HG02973 (cell line): ENCODE results near the gene HELZ2.
"Not testable (repeated sequence)": the region's sequence is repeated elsewhere in the genome, so short reads cannot be mapped to it uniquely, and the experiment has no call there.

Source experiments
- ATAC-seq: cut with Tn5 transposase; IDR thresholded peaks from one replicate; pipeline ENCODE4 v1.9.1; 2021; ENCODE audit warnings: moderate library complexity; ENCODE audit not compliant: unreplicated experiment

Gene HELZ2

DNA sequence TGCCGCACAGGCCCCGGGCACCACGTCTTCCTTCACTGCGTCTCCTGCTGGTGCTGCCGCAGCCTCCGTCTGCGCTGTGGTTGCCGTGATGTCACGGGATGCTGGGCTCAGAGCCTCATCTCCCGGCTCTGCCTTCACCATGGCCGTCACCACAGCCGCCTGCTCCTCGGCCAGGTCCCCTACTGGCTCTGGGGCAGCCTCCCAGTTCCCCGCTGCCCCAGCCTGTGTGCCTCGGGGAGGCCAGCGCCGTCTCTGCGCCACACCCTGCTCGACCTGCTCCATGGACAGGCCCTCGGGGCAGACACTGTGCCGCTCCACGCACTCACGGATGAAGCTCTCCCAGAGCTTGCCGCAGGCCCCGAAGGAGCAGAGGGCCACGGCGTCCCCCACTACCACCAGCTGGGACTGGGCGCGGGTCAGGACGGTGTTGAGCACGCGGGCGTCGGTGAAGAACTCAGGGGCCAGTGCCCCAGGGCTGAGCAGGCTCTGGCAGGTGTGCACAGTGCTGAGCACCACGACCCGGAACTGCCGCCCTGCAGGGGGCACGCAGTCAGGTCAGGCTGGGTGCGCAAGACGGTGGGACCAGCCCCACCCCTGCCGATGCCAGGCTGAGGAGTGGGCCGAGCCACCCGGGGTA lies 8.2 kb downstream of the HELZ2 start:
- ATAC-seq = no peak

DNA sequence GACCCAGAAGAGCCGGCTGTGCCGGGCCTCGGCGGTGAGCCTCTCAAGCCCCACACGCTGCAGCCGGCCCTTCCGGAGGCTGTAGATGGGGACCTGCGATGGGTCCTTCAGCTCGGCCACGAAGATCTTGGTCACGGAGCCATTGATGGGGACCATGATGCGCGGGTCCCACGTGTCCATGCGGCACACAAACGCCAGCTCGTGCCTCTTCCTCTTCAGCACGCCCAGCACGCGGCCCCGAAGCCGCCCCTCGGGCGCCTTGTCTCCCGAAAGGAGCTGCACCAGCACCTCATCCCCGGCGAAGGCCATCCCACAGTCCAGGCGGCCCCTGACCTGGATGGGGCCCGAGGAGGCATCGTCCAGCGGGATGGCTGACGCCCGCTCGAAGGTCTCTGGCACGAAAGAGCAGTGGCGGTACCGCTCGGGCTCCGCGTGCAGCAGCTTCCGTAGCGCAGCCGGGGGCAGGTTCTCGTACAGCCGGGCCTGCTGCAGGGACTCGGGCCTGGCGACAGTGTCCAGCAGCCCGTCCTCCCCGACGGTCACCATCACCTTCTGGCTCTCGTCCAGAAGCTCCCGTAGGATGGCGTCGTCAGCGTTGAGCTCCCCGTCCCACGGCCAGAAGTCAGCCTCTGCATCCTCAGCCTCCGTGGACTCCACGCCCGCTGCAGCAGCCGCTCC lies 8.9 kb downstream of the HELZ2 start:
- no peak for ATAC-seq

DNA sequence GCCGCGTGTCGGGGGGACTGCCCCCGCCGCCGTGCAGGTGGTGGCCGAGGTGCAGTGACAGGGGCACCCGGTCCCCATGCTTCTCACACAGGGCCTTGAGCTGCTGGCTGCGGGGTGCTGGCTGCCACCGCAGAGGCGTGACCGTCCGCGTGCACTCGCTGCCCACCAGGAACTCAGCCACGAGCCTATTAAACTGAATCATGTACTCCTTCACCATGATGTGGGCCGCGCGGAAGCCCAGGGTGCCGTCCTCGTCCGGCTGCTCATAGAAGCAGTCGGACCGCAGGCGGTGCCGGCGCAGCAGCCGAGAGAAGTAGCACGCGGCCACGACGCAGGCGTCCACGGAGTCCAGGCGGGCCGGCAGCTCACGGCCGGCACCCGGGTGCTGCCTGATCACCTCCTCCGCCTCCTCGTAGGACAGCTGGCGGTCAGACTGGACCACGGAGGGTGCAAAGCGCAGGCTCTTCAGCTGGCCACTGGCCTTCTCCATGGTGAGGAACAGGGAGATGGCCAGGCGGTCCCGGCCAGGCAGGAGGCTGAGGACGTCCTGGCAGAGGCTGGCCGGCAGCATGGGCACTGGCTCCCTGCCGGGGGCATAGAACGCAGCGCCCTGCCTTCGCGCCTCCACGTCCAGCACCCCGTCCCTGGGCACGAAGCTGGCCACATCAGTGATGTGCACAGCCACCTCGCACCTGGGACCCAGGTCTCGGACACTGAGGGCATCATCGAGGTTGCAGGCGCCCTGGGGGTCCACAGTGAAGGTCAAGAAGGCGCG lies 9.8 kb downstream of the HELZ2 start:
- ATAC-seq = no peak

DNA sequence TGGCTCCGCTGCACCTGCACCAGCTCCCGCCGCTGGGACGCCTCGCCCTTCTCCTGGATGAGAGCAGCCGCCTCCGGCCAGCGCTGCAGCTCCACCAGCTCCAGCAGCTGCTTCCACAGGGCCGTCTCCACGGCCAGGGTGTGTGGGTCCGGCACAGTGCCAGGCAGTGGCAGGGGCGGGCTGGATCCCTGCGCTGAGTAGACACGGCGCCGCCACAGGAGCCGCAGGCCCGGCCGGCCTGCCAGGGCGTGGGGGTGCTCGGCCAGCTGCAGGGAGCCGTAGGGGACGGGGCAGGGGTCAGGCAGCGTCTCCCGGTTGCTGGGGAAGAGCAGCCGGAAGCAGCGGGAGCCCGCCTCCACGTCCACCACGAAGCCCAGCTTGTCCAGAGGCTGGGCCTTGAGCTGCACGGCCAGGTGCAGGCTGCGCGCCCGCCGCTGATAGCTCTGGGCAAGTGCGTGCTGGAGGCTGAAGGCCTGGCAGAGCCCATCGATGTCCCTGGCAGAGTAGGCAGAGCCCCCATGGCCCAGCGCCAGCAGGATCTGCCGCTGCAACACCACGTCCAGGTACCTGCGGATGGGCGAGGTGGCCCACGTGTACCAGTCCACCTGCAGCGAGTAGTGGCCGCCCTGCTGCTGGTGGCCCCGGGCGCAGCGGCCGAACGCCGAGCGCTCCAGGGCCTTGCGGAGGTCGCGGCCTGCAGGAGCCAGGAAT lies 10.7 kb downstream of the HELZ2 start:
- no peak for ATAC-seq

DNA sequence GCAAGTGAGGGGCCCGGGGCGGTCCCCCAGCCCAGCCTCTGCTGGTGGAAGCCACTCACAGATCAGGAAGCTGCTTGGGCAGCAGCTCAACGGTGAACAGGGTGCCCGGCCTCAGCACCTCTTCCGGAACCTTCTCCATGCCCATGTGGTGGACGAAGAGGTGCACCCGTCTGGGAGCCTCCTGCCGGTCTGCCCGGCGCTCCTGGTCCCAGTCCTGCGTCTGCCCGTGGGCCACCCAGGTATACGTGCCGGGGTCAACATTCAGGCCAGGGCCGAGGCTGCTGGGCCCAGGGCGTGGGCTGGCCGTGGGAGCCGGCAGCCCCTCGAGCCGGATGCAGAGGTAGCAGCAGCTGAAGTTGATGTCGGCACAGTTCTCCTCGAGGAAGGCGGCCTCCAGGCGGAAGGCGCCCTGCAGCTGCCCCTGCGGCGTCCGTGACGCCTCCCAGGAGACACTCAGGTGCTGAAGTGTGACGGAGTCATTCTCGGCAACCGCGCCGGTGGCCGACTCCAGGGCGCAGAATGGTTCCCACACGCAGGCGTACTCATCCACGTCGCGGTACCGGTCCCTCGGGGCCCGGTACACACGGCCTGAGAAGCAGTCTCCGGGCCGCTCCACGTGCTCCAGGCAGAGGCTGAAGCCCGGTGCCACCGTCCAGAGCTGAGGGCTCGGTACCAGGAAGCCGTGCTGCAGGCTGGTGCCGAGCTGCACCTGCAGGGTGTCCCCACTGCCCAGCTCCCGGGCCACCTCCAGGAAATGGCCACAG lies 11.4 kb downstream of the HELZ2 start:
- no peak for ATAC-seq

DNA sequence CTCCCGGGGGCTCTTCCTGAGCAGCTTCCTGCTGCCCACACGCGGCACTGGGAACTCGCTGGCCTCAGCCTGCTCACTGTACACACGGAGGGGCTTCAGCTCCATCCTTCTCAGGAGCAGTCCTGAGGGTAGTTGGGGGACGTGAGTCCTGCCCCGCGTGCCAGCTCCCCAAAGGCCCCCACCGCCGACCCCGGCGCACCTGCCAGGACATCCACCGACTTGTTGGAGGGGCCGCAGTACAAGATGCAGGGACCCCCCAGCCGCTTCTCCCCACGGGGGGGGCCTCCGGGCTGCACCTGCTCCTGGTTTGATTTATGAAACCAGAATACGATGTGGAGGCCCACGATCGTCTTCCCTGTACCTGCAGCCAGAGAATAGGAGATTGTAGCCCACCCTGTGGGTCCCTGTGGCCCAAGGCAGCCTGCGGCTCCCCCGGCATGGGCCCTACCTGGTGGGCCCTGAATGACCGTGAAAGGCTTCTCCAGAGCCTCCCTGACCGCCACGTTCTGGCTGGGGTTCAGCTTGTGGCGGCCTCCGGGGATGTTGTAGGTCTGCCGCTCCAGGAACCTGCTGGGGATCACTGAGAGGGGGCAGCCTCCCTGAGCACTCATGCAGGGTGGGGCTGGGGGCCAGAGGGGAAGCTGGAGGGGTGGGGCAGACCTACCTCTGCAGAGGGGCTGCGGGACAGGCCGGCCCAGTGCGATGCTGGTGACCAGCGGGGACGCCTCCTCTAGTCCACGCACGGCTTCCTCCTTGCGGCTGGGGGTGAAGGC lies 12.2 kb downstream of the HELZ2 start:
- no peak for ATAC-seq

DNA sequence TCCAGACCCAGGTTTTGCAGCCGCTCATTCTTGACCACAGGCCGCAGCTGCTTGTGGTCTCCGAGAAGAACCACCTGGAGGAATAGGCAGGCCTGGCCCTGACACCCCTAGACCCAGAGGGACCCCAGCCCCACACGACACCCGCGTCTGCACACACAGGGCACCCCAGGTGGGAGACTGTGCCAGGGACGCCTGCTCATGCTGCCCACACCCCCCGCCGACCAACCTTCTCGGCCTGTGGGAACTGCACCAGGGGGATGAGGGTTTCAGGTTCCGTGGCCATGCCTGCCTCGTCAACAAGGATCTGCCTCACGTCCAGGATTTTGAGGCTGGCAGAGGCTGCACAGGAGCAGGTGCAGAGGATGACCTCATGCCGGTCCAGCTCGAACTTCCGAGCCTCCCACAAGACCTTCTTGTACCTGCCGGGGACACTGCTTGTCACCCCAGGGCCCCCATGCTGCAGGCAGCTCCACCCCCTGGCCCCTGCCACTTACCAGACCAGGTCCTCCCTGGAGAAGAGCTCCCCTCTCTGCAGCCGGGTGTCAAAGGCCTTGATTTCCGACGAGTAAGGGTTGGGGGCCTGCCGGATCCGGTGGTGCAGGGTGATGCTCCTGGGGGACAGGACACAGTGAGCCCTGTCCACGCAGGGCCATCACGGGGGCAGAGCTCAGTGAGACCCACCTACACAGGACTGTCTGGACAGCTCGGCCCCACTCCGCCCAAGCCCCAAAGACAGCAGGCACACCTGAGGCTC lies 13.0 kb downstream of the HELZ2 start:
- no peak for ATAC-seq

DNA sequence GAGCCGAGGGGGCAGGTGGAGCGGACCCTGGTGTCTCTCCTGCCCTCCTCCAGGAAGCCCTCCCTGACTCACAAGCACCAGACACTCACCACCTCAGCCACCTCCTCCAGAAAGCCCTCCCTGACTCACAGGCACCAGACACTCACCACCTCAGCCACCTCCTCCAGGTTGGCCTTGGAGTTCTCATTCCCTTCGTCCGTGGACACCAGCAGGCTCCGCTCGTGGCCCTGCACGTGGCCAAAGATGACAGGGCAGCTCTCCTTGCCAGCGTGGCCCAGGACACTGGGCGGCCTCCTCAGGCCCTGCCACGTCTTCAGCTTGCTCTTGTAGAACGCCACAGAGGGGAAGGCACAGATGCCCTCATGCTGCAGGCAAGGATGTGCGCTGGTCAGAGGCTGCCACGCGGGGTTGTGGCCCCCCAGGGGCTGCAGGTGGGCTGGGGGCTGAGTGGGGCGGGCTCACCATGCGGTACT lies 13.7 kb downstream of the HELZ2 start:
- no peak for ATAC-seq

DNA sequence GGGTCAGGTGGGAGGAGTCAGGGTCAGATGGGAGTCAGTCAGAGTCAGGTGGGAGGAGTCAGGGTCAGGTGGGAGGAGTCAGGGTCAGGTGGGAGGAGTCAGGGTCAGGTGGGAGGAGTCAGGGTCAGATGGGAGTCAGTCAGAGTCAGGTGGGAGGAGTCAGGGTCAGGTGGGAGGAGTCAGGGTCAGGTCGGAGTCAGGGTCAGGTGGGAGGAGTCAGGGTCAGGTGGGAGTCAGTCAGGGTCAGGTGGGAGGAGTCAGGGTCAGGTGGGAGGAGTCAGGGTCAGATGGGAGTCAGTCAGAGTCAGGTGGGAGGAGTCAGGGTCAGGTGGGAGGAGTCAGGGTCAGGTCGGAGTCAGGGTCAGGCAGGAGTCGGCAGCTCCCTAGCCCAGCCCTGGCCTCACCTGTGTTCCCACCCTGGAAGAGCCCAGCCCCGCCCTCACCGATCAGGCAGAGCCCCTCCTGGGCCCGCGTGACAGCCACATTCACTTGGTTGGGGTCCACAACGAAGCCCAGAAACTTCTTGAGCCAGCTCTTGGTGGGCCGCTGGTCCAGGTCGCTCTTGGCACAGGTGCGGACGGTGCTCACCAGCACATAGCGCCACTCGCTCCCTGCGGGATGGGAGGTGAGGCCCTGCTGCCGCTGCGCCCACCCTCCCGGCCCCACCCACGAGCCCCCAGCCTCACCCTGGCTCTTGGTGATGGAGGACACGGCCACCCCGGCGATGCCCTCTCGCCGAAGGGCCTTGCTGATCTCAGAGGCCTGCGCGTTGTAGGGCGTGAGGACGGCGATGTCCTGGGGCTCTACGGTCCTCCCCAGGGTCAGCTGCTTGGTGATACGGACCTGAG lies 14.3 kb downstream of the HELZ2 start:
- ATAC-seq = not testable (repeated sequence)

DNA sequence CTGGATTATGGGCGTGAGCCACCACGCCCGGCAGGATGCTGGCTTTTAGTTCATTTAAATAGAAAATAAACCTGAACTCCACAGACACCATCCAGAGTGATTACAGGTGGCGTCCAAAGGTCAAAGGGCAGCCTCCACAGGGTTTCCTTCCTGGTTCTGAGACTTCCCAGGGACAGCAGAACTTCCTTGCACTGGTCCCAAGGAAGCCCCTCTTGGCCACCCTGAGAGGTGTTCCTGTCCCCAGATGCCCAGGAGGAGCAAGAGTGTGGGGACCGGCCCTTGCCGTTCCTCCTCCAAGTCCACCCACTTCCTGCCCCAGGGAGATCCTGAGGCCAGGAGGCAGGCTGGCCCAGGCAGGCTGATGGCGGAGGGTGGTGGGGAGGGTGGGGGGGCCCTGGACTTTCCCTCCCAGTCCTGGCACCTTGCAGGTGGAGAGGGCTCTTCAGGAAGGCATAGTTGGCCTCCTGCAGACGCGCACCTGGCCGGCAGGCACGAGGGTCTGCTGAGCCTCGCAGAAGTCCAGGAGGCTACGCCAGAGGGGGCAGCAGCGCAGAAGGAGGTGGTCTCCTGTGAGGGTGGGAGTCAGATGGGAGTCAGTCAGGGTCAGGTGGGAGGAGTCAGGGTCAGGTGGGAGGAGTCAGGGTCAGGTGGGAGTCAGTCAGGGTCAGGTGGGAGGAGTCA lies 15.1 kb downstream of the HELZ2 start:
- no peak for ATAC-seq

DNA sequence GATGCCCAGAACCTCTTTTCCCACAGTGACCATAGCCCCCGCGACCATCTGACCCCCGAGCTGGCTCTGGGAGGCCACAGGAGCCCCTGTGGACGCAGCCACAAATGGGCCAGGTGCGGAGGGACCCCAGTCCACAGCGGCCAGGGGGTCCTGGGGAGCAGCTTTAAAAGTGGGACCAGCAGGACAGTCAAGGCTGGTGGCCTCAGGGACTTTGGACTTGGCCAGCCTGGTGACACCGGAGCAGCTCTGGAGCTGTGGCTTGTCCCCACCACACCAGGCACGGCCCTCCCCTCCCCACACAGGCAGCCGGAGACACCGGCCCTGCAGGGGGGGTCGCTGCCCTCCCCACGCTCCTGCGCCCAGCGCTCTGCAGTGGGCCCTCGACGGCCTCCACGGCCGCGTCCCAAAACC lies 16.6 kb downstream of the HELZ2 start:
- no peak for ATAC-seq

DNA sequence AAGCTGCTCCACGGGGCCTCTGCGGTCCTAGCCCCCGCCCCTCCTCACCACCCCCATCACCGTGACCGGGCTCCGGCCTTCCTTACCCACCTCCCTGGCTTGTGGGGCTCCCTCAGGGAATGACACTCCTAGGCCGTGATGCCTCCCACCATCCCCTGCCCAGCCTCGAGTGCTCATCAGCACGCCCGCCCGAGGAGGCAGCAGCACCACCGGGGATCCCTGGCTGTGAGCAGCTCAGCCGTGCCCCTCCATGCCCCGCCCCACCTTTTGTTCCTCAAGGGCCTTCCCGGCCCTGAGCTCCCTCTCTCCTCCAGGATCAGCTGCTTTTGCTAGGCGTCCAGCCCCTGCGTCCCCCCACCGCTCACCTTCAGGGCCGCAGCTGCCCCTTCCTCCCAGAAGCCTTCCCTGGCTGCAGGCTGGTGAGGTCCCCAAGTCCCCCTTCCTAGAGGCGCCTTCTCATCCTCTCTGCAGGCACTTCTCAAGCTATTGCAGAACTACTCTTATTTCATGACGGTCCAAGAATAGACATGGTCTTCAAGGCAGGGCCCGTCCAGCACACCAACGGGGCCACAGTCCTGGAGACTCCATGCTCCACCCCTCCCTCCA lies 17.1 kb downstream of the HELZ2 start:
- ATAC-seq = no peak

DNA sequence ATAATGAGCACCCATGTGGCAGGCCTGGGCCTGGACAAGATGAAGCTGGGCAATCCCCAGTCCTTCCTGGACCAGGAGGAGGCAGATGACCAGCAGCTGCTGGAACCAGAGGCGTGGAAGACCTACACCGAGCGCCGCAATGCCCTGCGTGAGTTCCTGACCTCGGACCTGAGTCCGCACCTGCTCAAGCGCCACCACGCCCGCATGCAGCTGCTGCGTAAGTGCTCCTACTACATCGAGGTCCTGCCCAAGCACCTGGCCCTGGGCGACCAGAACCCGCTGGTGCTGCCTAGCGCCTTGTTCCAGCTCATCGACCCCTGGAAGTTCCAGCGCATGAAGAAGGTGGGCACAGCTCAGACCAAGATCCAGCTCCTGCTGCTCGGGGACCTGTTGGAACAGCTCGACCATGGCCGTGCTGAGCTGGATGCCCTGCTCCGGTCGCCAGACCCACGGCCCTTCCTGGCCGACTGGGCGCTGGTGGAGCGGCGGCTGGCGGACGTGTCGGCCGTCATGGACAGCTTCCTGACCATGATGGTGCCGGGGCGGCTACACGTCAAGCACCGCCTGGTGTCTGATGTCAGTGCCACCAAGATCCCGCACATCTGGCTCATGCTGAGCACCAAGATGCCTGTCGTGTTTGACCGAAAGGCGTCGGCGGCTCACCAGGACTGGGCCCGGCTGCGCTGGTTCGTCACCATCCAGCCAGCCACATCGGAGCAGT lies 18.2 kb downstream of the HELZ2 start:
- ATAC-seq = no peak

DNA sequence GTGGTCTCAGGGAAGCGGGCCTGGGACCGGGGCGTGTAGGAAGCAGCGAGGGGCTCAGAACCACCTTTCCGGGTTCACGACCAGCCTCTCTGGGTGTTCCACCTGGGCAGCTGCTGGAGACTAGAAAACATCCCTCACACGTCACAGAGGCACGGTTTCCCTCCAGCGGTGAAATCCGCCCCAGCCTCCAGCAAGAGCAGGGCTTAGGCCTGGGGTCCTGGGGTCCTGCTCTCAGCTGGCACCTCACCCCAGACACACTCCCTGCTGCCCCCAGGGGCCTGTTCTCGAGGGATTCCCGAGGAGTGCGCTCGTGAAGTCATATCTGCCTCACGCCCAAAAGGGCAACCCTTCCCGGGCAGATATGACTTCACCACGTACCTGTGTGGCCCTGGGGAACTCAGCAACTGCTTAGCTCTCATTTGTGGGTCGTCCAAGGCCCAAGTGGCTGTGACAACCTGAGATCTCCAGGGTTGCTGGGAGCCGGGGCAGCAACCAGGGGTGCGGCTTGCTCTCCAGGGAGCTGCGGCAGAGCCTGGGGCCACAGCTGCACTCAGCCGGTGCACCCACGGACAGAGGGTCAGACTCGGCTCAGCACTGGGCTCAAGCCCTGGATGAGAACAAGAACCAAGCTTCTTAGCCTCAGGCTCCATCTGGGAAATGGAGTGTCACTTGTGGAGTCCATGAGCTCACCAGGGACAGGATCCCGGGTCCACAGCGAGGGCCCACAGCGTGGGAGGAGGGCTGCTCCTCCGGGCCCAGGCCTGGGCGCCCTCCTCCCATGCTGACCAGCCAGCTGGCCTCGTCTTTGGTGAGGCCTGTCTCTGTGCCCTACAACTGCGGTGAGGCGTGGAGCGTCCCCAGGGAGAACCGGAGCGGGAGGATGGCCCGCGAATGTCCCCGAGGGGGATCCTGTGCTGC lies 19.4 kb downstream of the HELZ2 start:
- ATAC-seq = no peak

DNA sequence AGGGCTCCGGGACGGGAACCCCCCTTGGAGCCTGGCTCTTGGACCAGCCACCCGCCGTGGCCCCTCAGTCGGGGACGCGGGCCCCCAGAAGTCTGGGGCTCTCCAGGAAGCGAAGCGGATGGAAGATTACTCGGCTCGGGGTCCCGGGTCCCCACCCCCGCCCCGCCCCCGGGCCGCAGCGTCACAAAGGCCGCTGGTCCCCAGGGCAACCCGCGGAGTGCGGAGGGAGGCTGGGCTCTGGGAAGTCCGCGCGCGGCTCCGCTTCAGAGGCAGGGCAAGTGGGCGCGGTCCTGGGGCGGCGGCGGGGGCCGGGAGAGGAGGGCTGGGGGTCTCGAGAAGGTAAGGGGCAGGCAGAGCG lies 20.1 kb downstream of the HELZ2 start, which contains the start of gene FNDC11:
Gene FNDC11, plus strand, starts transcription at position 227 of the 358 bp plus-strand sequence. CDS start 1,505 bp downstream, outside the sequence.
- ATAC-seq = no peak
